NCI-H2029 treated with DMSO at 0.1 percent for 48 hours (cell line): ENCODE measurements around the gene RAPGEF5.

ENCODE experiments used
- DNase-seq: peaks from one replicate; lab custom pipeline; 2025; lab: John Stamatoyannopoulos, UW

RAPGEF5 gene

DNA sequence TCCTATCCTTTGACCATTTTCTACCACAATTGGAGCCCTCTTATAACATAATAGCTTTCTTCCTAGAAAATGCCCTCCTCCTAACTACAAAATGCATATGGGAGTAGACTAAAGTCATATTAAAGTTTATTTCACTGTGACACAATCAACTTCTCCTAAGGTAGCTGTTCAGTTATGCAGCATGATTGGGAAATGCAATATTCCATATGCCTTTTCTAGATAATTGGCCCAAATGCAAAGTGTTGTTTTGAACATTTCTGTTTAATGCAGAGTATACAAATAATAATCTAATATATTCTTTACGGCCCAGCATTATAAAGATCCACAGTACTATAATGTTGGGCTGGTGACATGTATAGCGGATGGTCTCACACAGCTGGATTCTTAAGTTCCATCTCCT, 205.1 kb downstream of the RAPGEF5 start:
- DNase-seq: no peak

DNA sequence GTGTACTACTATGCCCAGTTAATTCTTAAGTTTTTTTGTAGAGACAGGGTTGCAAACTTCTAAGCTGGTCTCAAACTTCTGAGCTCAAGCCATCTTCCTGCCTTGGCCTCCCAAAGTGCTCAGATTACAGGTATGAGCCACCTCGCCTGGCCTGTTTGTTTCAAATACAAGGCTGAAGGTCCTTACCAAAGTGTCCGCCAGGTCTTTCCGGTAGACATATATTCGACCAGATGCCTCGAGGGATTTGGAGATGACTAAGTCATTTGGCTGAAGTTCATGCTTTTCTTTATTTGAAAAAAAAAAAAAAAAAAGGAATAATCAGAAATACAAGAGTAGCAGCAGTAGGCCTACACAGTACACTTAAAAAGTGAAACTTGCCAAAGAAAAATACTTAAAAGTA, 206.7 kb downstream of the RAPGEF5 start:
- DNase-seq: no peak

DNA sequence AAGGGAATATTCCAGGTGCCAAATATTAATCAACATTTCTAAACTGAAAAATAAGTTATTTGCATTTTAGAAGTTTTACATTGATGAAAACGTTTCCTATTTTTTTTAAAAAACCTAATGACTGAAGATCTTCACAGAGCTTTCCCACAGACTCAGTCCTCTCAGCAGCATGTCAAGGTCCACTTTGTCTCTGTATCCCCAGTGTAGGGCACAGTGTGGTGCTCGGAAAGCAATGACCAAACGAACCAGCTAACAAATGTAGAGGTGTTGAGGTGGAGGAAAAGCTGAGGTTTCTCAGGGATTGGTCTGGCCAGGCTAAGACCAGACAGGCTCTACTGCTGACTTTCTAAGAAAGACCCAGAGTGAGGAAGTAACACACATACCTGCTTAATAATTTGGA, 209.1 kb downstream of the RAPGEF5 start:
- DNase-seq: no peak

DNA sequence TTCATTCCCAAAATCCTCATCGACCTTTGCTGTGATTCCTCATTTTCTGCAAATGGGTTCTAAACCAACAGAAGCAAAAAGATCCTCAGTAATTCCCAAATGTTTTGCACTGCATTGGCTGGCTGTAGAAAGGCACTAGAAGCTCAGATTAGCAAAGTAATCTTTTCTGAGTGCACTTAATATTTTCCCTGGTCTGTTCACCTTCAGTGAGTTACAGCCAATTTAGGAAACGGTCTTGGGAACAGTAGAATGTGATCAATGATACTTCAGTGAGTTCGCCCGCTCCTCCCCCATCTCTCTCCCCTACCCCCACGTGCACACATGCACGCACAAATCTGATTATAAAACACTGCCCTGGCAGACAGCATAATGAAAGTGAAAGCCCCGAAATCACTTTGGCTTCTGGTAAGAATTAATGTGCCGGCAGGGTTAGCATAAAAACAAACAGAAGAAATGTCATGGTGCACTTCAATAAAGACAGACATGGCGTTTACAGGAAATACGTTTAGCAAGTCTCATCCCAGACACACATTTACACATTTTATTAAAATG, 209.9 kb downstream of the RAPGEF5 start:
- DNase-seq: no peak

DNA sequence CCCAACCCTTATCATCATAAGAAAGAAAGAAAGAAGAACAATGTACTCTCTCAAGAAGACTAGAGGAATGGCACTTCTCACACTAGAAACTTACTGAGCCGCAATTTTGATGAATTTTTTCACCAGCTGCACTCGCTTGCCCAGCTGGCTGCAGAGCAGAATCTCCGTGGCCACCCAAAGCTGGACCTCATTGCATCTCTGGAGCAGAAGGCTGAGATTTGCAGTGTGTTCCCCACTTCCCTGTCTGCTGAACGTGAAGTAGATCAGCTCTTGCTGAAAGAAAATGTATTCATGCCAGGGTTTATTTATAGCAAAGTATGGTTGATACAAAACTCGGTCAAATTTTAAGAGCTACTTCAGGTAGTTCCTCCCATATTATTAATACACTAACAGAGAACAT, 212.0 kb downstream of the RAPGEF5 start:
- DNase-seq: no peak

DNA sequence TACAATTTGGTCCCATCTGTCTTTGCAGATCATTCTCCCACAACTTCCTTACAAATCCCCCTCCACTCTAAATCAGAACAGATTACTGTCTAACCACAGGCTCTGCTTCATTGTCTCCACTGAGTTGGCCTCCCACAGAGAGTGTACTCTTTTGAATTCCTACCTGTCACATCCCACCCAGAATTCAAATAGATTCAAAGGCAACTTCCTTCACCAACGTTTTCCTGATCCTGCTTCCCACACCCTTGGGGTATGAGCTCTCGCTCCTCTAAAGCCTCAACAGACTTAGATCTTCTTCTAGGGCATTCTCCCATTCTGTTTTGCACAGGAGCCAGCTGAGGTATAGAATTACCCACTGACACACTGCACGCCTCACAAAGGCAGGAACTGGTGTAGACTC, 213.5 kb downstream of the RAPGEF5 start:
- DNase-seq: no peak

DNA sequence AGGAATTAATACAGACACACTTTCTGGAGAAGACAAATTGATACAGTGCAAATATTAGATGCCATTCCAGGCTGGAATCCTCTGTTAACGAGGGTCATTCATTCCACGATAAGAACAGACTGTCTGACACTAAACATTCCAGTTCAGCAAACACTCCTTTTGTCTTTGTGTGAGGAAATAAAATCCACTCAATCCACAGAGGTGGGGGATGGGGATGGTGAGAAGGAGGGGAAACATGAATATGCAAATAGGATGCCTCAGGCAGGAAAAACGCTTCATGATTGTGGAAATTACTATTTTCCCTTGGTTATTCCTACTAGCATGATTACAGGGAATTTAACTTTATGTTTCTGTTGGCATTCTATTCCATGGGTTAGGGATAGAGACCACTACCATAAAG, 214.4 kb downstream of the RAPGEF5 start:
- DNase-seq: peak; percentile 53

DNA sequence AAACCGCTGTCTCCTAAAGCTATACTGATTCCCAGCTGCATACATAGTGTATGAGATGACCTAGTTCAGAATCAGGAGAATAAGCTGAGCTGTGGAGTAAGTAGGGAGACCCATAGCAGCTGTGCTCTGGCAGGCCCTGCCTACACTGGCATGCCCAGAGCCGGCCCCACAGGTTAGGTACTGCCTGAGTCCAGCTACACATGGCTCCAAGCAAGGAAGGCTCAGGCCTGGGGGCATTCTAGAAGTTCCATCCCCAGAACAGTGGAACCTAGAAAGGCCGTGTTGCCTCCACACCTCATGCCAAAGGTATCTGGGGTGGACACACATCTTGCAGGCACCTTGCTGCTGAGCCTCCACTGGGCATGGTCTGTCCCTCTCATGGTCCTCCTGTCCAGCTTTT, 215.6 kb downstream of the RAPGEF5 start:
- DNase-seq: no peak

DNA sequence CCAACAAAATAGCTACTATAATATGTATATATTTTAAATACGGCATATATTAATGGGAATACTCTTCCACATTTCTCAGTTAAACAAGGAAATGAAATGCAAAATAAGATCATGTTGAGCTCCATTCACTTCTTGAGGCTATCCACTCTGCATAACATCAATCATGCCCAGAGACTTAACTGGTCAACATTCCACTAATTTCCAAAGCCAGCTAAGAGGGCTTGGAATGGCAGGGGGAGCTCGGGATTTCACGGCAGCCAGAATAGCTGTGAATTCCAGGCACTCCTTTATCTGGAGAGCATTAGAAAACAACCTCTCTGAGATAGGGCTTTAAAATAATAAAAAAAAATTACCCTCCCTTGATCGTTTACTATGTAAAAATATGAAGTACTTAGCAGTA, 216.4 kb downstream of the RAPGEF5 start:
- no peak for DNase-seq

DNA sequence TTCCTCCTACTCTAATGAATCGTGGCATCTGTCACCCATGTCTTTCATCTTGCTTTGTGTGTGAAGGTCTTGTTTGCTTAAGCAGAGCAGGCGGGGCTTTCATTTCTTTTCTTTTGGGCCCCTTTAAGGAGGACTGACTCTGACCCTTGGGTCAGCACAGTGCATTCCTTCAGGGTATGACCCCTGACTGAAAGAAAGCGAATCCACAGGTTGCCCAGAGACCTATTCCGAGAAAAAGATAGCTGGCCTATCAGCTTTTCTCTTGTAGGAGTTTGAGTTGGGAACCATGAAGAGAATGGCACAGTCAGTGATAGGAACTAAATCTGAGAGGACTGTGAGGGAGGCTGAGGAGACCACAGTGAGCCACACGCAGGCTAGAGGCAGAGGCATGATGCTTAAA, 218.1 kb downstream of the RAPGEF5 start:
- DNase-seq: no peak

DNA sequence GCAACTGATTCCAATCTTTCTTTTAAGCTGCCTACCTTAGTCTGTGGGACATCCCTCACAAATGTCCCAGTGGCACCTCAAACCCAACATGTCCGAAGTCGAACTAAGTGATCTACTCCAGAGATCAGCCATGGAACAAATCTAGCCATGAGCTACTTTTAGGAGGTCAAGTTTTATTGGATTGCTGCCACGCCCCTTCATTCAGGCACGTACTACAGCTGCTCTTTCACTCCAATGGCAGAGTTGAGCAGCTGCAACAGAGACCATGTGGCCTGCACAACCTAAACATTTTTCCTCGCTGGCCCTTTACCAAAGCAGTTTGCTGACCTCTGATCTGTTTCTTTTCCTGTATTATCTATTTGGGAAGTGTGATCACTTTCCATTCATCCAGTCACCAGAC, 218.8 kb downstream of the RAPGEF5 start:
- no peak for DNase-seq

DNA sequence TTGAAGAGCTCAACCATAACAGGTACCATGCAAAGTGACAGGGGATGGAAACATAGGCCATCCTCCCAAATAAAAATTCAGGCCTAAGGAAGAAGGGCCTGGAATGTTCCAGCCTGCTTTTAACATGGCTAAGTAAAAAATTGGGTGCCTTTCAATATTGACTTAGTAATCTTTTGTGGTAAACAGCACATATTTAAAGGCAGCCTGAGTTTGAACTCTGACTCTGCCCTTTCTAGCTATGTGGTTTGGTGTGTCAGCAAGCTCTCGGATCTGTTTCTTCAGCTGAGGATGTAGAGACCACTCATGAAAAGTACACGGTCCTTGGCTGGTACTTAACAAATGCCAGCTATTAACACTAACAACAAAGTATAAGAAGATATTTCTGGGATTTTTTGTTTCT, 219.5 kb downstream of the RAPGEF5 start:
- no peak for DNase-seq

DNA sequence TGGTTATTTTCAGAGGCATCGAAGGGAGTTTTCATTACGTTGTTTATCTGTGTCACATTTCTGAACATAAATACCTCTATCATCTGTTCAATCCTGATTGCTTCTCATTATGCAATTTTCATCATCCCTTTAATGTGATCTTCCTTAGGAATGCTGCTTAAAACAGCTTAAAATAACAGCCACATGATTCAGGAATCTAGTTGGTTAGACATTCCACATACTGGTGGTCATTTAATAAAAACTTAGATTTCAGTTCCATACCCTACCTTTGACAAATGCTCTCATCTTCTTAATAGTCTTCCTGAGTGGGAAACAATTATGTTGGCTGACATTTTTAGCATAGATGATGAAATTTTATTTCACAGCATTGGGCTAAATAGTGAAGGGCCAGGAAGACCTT, 219.9 kb downstream of the RAPGEF5 start:
- DNase-seq: no peak

DNA sequence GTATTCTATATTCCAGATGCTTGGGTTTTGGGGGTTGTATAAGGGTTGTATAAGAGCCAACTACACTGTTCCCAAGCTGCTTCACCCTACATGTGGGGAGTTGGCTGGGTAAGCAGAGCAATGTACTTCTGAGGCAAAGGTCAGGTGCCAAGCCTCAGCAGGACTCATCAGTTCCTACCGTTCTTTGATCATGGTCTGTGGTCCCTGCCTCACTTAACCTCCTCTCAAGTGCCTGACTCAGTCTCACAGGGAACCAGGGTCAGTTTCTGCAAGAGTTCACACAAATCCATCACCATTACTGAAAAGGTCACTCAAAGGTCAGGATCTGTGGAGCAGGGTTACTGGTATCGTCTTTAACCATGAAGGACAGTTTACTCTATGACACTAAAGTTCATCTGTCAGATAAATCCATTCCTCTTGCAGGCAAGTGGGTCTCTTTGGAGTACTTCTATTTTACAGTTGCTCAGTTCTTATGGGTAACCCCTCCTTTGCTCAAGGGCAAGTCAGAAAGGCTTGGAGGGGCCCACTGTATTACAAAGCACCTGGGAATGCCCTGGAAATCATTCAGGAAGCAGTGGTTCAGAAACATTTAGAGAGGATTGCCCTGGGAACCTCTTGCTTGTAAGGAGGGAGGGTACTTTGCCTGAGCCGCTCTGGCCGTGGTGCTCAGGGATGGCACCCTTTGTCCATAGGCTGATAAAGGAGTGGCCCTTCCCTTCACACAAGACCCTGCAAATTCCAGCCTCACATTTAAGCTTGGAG, 227.0 kb downstream of the RAPGEF5 start:
- no peak for DNase-seq

DNA sequence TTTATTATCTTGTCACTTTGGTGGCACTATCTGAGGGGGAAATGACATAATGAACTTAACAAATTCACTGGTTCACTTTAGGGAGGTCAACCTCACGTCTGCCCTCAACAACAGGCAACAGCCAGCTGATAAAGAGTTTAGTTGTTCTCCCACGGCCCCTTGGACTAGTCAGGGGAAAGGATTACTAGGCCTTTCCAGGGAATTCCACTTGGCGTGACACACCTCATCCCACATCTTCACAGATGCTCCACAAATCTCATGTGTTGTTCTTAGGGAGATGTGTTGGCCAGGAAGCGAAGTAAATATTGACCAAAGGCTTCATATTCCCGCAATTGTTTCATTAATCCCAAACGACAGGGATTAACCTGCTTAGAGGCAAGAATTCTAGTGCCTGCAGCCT, 227.8 kb downstream of the RAPGEF5 start:
- no peak for DNase-seq

DNA sequence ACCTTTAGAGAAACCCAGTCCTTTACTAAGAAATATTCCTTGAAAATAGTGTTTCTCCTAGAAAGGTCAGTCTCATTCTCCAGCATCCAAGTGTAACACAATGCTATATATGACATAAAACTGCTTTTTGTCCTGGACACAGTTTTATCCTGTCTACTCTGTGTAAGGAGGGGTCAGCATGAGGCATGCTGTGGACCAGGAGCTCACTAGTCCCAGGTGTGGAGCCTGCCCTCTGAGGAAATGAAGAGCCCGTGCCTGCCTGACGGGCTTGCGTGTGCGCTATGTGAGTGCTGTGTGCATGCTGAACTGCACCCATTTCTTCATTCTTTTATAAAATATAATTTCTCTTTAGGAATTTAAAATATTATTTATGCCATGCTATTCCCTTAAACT, 228.4 kb downstream of the RAPGEF5 start:
- no peak for DNase-seq

DNA sequence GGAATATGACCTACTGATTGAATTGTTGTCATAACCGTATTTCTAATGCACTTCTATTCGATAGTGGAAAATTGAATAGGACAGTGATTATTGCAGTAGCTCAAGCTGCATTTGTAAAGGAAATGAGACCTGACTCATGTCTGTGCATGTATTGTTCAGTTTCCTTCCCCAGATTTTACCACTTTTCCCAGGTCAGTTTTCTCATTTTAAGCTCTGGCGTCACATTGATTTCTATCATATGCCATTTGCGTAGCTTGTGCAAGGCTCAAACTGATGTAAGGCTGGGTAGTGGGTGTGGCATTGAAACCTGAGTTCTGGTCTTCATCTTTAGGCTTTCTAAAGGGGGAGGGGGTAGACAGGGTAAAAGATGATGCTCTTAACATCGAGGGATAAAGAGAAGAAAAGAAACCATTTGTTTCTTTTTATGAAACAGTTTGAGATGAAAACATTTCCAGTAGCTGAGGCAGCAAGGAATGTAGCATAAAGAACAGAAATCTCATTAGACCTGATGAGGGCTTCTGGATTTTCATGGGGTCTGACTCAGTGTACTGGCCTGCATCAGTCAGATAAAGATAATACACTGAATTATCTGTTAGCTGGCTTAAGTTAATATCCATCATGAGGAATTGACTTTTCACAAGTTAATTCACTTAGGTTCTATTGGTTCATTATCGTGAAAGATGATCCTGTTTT, 229.0 kb downstream of the RAPGEF5 start:
- no peak for DNase-seq

DNA sequence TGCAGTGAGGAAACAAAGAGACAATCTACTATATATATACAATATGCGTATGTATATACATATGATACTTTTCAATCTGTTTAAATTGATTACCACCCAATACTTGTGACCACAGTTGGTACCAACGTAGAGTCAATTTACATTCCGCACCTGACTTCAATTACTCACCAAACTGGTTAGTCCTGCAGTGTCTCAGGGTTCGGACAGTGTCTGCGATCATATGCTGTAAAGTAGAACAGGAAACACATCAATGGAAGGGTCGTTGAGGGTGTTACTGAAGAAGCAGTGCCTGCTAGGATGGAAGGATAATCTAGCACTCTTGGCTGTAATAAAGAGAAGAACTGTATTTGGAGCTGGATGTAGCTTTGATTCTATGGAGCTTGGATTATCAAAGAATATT, 231.5 kb downstream of the RAPGEF5 start:
- DNase-seq: no peak

DNA sequence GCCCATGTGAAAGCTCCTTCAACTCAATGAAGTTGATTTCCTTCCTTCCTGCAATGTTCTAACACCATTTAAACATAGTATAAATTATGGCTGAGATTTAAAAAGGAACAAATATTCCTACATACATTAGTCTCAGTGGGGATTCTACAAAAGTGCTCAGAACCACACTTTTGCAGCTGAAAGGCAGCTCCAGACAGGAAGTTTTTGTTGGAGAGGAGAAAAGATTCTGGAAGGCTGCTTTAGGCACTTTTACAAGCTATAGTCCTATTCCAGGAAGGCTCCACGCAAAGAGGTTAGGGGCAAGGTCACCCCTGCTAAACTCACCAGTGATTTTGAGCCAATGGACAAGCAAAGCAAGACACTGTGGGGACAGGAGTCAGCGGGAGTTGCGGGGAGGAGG, 232.0 kb downstream of the RAPGEF5 start:
- DNase-seq: no peak

DNA sequence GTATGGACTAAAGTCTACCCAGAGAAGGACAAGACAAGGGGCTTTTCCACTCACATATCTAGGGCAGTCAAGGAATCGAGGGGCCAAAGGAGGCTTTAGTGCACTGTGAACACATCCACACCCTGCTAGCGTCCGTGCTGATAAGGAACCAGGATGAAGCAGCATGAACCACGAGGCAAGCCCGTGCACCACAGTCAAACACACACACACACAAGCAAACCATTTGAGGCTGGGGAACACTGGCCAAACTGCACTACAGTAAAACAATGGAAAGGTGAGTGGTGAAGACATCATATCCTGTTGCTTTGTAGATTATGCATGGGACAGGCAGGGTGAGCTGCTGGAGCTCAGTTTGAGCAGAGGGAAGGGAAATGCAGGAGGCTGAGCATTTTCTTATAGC, 233.8 kb downstream of the RAPGEF5 start:
- no peak for DNase-seq

DNA sequence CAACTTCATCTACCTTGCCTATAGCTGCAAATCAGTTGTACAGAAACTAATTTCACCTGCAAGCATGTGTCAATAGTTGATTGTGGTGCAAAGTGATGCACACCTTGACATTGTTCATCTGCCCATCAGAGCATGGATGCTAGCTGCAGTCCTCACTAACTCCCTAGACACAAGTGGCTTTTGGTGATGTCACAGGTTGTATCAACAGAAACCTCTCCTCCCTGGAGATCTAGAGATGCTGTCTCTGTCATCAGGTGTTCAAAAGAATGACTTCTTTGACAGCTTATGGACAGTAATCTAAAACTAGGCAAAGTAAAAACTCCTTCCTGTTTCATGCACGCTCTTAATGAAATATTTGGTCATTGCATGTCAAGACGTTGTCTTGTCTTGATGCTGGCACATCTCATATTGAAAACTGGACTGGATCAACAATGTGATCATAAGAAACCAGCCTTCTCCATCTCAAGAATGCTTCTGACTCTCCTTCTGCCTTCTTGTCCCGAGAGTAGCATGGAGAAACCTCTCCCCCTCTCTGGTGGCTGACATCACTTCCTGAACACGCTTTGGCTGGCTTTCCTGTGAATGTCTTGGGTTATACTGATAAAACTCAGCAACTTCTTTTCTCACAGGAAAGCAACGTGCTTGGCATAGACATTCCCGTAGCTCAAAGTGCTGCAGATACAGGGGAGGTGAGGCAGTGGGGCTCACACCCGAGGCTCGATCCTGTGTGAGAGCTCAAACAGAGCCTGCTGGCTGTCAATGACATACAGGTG, 235.1 kb downstream of the RAPGEF5 start:
- no peak for DNase-seq

DNA sequence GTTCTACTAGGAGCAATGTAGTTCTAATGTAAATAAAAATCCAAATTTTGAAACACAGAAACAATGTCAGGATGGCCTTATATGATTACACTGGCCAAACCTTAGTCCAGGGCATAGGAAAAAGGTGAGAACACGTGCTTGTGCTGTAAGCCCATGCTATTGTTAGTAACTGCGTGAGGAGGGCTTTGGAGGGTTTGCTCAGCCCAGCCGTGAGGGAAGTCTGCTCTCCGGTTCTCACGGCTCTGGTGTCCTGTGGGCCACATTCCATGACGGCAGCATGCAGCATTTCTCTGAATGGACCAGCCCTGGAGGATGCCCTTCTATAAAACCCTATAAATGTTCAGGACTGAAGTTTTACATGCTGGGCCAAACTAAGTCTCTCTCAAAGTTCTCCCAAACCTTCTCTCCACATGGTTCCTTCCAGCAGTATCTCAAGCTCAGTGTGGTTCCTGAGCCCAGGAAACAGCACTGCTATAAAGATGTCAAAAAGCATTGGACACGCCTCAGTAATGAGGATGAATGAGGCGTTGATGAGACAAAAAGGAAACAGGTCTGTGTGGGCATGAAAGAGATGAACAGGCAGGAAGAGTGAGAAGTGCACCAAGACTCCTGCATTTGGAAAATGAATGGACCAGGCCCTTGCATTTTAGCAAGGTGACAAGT, 236.4 kb downstream of the RAPGEF5 start:
- no peak for DNase-seq
